ENCODE measurements around the gene TMEM41B.

DNA sequence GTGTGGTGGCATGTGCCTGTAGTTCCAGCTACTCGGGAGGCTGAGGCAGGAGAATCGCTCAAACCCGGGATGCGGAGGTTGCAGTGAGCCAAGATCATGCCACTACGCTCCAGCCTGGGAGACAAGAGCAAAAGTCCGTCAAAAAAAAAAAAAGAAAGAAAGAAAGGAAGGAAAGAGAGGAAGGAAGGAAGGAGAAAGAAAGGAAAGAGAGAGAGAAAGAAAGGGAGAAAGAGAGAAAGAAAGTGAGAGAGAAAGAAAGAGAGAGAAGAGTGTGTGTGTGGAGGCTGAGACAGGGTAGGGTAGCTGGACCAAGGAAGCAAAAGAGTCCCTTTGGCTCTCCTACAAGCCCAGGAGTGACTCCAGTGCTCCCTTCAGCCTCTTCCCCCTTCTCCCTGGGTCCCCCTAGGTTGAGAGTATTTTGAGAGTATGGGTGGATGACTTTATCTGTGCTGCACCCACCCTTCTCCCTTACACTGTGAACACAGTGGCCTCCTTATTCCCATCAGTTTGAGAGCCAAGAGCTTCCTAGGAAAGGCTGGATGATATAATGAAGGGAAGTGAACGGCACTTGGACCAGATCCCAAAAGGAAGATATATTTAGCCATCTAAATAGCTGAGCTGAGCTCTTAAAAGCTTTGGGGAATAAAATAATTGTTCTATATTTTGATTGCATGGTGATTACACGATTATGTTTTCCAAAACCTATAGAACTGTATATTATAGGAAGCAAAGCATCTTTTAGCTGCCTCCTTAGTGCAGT is 39.7 kb downstream of the TMEM41B start:
- TF ChIP-seq CTCF (conservative IDR thresholded peaks at IDR 0.05 in 1 of 2, IDR thresholded peaks at IDR 0.05 in 1 of 2; ENCODE audit: low read depth in 1 of 2, low read length in 2 of 2), result no peak
- TF ChIP-seq EZH2 (IDR thresholded peaks at IDR 0.05; ENCODE audit: low read length, missing control alignments), result no peak
